VCaP (cell line): Measurements from ENCODE around the gene FBXO39.
"Not testable (repeated sequence)": the region's sequence is repeated elsewhere in the genome, so short reads cannot be mapped to it uniquely, and the experiment has no call there.

ENCODE experiments used
- H3K27ac ChIP-seq: fragments of 450-650 bp; 2 replicates; pipeline ENCODE4 v1.5.1; 2017
- TF ChIP-seq, protein P1 (sequence below): fragments of 450-650 bp; conservative IDR thresholded peaks from 2 replicates; pipeline ENCODE4 v1.5.1; 2017; ENCODE audit warnings: mild to moderate bottlenecking, moderate library complexity

FBXO39 gene

DNA sequence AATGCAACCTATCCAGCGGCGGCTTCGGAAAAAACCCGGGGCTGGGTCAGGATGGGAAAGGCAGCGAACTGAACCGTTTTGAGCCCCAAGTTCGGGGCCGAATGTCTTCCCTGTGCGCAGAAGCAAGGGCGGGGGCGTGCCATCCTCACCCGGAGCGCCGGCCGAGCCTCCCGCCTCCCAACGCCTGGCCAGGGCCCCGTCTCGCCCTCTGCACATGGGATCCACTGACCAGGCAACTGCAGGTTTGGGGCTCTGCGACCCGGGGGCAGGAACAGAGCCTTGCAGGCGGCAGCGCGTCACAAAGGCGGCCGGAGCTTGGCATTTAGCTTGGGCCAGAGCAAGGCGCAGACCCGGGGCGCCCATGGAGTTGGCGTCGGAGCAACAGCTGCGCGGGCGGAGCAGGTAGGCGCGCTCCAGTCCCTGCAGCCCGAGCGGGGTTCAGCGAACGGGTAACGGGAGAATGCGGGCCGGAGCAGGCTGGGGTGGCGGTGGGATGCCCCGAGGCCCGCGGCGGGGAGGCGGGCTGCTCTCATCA is at the start of gene FBXO39:
FBXO39 (plus strand) TSS at position 345 of the 535 bp plus-strand sequence. CDS start 3,654 bp downstream, outside the sequence.
- TF ChIP-seq, protein P1, sequence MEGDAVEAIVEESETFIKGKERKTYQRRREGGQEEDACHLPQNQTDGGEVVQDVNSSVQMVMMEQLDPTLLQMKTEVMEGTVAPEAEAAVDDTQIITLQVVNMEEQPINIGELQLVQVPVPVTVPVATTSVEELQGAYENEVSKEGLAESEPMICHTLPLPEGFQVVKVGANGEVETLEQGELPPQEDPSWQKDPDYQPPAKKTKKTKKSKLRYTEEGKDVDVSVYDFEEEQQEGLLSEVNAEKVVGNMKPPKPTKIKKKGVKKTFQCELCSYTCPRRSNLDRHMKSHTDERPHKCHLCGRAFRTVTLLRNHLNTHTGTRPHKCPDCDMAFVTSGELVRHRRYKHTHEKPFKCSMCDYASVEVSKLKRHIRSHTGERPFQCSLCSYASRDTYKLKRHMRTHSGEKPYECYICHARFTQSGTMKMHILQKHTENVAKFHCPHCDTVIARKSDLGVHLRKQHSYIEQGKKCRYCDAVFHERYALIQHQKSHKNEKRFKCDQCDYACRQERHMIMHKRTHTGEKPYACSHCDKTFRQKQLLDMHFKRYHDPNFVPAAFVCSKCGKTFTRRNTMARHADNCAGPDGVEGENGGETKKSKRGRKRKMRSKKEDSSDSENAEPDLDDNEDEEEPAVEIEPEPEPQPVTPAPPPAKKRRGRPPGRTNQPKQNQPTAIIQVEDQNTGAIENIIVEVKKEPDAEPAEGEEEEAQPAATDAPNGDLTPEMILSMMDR, result no peak
- H3K27ac ChIP-seq, result no peak within 1 kb of the TSS

- H3K27ac ChIP-seq, result no peak overlapping the region
- TF ChIP-seq, protein P1, result no peak
Observed at GRCh38 chr17:6729531-6729930, 46.5 kb upstream of the FBXO39 start.

DNA sequence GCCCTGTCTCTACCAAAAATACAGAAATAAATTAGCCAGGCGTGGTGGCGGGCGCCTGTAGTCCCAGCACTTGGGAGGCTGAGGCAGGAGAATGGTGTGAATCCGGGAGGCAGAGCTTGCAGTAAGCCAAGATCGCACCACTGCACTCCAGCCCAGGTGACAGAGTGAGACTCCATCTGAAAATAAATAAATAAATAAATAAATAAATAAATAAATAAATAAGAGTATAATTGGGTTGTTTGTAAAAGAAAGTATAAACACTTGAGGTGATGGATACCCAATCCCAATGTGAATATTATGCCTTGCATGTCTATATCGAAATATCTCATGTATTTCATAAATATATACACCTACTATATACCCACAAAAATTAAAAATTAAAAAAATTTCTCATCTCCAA is 29.4 kb upstream of the FBXO39 start:
- H3K27ac ChIP-seq, result not testable (repeated sequence)

- H3K27ac ChIP-seq, result no peak overlapping the region
- TF ChIP-seq, protein P1, result no peak
Observed at GRCh38 chr17:6748617-6749016, 27.4 kb upstream of the FBXO39 start.

GRCh38 chr17:6749519-6749918 is 26.5 kb upstream of the FBXO39 start:
- no peak overlapping the region for H3K27ac ChIP-seq
- TF ChIP-seq, protein P1, result no peak

DNA sequence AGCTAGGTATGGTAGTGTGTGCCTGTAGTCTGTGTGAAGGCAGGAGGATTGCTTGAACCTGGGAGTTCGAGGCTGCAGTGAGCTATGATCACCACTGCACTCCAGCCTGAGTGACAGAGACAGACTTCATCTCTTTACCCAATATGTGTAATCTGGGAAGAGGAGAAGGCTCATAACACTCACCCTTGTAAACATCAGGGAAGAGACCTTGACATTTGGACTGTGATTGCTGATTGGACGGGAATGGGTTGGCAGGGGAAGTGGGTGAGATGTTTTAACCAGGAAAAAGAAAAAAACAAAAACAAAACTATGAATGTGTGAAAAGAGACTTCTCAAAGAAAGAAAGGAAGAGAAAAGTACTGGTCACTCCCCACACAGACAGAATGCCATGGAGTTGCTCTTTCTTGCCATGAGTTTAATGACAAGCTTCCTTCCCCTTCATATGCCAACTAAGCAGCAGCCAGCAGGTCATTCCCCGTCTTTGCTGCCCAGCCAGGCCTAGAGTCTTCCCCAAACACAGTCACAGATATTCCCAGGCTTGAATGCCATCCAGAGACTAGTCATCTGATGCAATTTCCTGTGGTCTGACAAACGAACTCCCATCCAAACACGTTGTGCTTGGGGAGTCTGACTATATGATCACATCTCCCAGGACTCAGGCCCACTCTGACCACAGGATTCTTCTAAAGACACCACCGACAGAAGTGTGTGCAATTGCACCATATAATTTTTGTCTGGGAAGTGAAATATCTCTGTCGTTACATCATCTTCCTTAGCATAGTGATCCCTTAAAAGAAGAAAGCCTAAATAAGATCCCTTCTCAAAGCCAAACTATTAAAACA is 23.7 kb upstream of the FBXO39 start:
- no peak overlapping the region for H3K27ac ChIP-seq
- TF ChIP-seq, protein P1, result no peak

DNA sequence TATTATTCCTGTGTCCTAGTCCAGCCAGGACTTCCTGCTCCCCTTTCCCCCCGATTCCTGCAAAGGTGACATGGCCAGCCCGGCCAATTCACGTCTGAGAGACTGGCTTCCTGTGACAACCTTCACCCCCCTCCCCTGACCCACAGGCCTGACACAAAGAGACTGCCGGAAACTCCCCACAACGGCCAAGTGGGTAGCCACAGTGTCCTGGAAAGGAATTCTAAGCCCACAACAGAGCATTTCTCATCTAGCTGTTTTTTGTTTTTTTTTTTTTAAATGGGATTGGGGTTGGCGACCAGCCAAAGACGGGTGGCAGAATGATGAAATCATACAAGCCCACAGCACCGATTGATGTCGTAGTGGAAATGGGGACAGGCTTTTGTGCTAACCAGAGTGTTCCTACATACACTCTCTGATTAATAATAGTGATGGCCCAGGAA is 23.0 kb upstream of the FBXO39 start:
- TF ChIP-seq, protein P1, result no peak
- no peak overlapping the region for H3K27ac ChIP-seq

GRCh38 chr17:6753546-6753945 is 22.5 kb upstream of the FBXO39 start:
- no peak overlapping the region for H3K27ac ChIP-seq
- TF ChIP-seq, protein P1, result no peak
